Prostate gland (tissue), 2 donors: ENCODE results near the gene ARHGEF25.

Experiments
- CTCF ChIP-seq, 4 experiments: fragments of 200-600 bp in 2 of 4; fragments of 450-650 bp in 2 of 4; sonication (generic) in 2 of 4; IDR thresholded peaks; 1 replicate in 3 of 4; 2 replicates in 1 of 4; pipeline ENCODE4 v1.5.1; 2016 to 2019; ENCODE audit warnings: antibody characterized with exemption in 4 of 4, mild to moderate bottlenecking in 2 of 4, moderate library complexity in 2 of 4
- POLR2A ChIP-seq: fragments of 450-650 bp; IDR thresholded peaks from one replicate; pipeline ENCODE4 v1.6.1; 2016; ENCODE audit warnings: antibody characterized with exemption, mild to moderate bottlenecking

DNA sequence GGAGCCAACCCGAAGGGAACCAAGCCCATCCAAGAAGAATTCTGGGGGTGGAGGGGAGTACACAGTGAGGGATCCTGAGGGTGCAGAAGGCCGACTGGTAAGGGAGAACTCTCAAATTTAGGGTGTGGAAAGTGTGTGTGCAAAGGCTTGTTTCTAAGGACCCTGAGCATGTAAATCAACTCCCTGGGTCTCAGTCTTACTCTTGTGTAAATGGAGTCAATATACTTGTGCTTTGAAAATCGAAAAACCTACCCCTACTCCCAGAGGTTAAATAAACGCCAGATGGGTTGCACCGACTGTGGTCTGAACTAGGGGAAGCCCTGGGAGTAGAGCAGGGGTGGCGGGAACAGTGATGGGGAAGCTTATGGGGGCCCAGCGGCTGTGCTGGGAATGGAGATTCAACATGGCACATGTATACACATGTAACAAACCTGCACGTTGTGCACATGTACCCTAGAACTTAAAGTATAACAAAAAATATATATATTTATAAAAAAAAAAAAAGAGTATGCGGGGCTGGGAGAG is 15.7 kb downstream of the ARHGEF25 start:
- TF ChIP-seq CTCF (IDR thresholded peaks at IDR 0.05) (no peak), POLR2A (no peak)
